ENCODE data around the gene CHAF1B. TPM values are rescaled to one million over a fixed set of nuclear protein-coding genes. Genes with fewer than 3 reads are reported as not detected.

The CHAF1B gene
- total RNA-seq, 2 experiments from 2014 or later = 33.2 to 36.3 TPM

DNA sequence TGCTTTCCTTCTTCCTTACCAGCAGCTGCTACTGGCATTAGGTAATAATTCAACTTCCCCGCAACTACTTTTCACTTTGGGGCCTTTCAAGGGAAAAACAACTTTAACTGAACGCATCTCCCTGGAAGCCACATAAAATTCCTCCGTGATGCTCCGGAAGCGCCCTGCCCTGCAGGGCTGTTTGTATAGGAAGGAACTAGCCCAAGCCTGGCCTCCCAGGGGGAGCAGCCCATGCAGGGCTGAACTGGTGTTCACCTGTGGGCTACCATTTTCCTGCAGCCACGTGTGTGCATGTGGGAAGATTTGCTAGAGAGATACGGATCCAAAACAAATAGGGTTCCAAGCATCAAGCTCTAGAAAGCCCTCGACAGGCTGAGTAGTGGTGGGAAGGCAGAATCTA is 80.3 kb downstream of the CHAF1B start:
- Mint-ChIP-seq H3K27me3 (no peaks in the 10 kb centered on the region), H3K36me3 (ENCODE audit: low read depth) (no peaks in the 10 kb centered on the region), H3K4me1 (peaks cover 2% of the 10 kb centered on the region), H3K27ac (no peak overlapping the region), H3K9me3 (ENCODE audit: low read depth) (no peaks in the 10 kb centered on the region), H3K4me3 (no peak overlapping the region)
- ATAC-seq = no peak
- ChIA-PET CTCF (no interaction called here), POLR2A (no interaction called here)
- intact Hi-C loops (cut with DNase I, micrococcal nuclease) = no loop called here
- no peak for DNase-seq

DNA sequence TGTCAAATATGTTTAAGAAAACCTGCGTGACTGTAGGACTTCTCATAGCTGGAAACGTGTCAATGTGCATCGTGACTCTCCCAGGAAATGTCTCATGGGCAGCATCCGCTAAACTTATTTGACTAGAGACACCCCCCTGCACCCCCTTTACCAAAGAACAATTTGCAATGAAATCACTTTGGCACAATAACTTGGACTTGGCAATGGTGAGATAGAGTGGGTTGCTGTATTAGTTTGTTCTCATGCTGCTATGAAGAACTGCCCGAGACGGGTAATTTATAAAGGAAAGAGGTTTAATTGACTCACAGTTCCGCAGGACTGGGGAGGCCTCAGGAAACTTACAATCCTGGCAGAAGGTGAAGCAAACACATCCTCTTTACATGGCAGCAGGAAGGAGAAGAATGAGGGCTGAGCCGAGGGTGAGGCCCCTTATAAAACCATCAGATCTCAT is 80.9 kb downstream of the CHAF1B start:
- Mint-ChIP-seq H3K27ac (no peak overlapping the region), H3K9me3 (ENCODE audit: low read depth) (no peaks in the 10 kb centered on the region), H3K4me1 (peaks cover 4% of the 10 kb centered on the region), H3K36me3 (ENCODE audit: low read depth) (no peaks in the 10 kb centered on the region), H3K27me3 (no peaks in the 10 kb centered on the region), H3K4me3 (no peak overlapping the region)
- POLR2A ChIA-PET = no interaction called here
- no peak for ATAC-seq
- DNase-seq = no peak
- CTCF ChIA-PET = no interaction called here
- intact Hi-C loops (cut with DNase I, micrococcal nuclease) = no loop called here

Other genes with a start within 250 kb of the CHAF1B start
- 10 to 100 TPM; 15.0 to 19.0 TPM for gene DOP1B, start 228.6 kb upstream of the CHAF1B start, total RNA-seq
- 10 to 100 TPM; 23.9 to 25.0 TPM for gene MORC3, start 65.2 kb upstream of the CHAF1B start, total RNA-seq
- gene CLDN14, start 94.7 kb downstream of the CHAF1B start, total RNA-seq = not detected